ENCODE measurements around the gene TNS3.

Gene TNS3

GRCh38 chr7:47342296-47343060 lies 239.4 kb downstream of the TNS3 start:
- no peak overlapping the region for H3K4me3 ChIP-seq (ENCODE audit: low read depth, low read length)
- TF ChIP-seq MYC (IDR thresholded peaks at IDR 0.05; ENCODE audit: low read depth, low read length): no peak
- no peak for TF ChIP-seq POLR2A (IDR thresholded peaks at IDR 0.05; ENCODE audit: extremely low read depth, insufficient read length)
- TF ChIP-seq, protein P1, sequence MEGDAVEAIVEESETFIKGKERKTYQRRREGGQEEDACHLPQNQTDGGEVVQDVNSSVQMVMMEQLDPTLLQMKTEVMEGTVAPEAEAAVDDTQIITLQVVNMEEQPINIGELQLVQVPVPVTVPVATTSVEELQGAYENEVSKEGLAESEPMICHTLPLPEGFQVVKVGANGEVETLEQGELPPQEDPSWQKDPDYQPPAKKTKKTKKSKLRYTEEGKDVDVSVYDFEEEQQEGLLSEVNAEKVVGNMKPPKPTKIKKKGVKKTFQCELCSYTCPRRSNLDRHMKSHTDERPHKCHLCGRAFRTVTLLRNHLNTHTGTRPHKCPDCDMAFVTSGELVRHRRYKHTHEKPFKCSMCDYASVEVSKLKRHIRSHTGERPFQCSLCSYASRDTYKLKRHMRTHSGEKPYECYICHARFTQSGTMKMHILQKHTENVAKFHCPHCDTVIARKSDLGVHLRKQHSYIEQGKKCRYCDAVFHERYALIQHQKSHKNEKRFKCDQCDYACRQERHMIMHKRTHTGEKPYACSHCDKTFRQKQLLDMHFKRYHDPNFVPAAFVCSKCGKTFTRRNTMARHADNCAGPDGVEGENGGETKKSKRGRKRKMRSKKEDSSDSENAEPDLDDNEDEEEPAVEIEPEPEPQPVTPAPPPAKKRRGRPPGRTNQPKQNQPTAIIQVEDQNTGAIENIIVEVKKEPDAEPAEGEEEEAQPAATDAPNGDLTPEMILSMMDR (IDR thresholded peaks at IDR 0.05; ENCODE audit: low read depth, low read length): no peak
- TF ChIP-seq MAX (IDR thresholded peaks at IDR 0.05; ENCODE audit: low read depth, low read length): no peak
- DNase-seq (ENCODE audit: low read depth): no peak

- DNase-seq (ENCODE audit: low read depth): no peak
- no peak overlapping the region for H3K4me3 ChIP-seq (ENCODE audit: low read depth, low read length)
- TF ChIP-seq MAX (IDR thresholded peaks at IDR 0.05; ENCODE audit: low read depth, low read length) (no peak), POLR2A (IDR thresholded peaks at IDR 0.05; ENCODE audit: extremely low read depth, insufficient read length) (no peak), MYC (IDR thresholded peaks at IDR 0.05; ENCODE audit: low read depth, low read length) (no peak)
- TF ChIP-seq, protein P1 (IDR thresholded peaks at IDR 0.05; ENCODE audit: low read depth, low read length): no peak
Observed at GRCh38 chr7:47340517-47340916, 241.4 kb downstream of the TNS3 start.

DNA sequence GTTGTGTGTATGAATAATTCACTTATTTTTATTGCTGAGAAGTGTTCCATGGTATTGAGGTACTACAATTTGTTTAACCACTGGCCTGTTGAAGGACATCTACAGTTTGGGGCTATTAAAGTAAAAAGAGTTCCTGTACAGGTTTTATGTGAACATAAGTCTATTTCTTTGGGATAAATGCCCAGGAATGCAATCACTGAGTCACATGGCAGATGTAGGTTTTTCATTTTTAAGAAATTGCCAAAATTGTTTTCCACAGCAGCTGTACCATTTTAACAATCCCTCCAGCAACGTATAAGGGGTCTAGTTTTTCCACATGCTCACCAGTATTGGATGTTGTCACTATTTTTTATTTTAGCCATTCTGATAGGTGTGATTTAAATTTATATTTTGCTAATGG lies 243.9 kb downstream of the TNS3 start:
- no peak overlapping the region for H3K4me3 ChIP-seq (ENCODE audit: low read depth, low read length)
- DNase-seq (ENCODE audit: low read depth): no peak
- no peak for TF ChIP-seq MYC (IDR thresholded peaks at IDR 0.05; ENCODE audit: low read depth, low read length)
- TF ChIP-seq, protein P1 (IDR thresholded peaks at IDR 0.05; ENCODE audit: low read depth, low read length): no peak
- no peak for TF ChIP-seq POLR2A (IDR thresholded peaks at IDR 0.05; ENCODE audit: extremely low read depth, insufficient read length)
- no peak for TF ChIP-seq MAX (IDR thresholded peaks at IDR 0.05; ENCODE audit: low read depth, low read length)

- TF ChIP-seq MYC (IDR thresholded peaks at IDR 0.05; ENCODE audit: low read depth, low read length) (no peak), POLR2A (IDR thresholded peaks at IDR 0.05; ENCODE audit: extremely low read depth, insufficient read length) (no peak), MAX (IDR thresholded peaks at IDR 0.05; ENCODE audit: low read depth, low read length) (no peak)
- TF ChIP-seq, protein P1 (IDR thresholded peaks at IDR 0.05; ENCODE audit: low read depth, low read length): no peak
- no peak for DNase-seq (ENCODE audit: low read depth)
- no peak overlapping the region for H3K4me3 ChIP-seq (ENCODE audit: low read depth, low read length)
Observed at GRCh38 chr7:47337531-47337930, 244.4 kb downstream of the TNS3 start.

DNA sequence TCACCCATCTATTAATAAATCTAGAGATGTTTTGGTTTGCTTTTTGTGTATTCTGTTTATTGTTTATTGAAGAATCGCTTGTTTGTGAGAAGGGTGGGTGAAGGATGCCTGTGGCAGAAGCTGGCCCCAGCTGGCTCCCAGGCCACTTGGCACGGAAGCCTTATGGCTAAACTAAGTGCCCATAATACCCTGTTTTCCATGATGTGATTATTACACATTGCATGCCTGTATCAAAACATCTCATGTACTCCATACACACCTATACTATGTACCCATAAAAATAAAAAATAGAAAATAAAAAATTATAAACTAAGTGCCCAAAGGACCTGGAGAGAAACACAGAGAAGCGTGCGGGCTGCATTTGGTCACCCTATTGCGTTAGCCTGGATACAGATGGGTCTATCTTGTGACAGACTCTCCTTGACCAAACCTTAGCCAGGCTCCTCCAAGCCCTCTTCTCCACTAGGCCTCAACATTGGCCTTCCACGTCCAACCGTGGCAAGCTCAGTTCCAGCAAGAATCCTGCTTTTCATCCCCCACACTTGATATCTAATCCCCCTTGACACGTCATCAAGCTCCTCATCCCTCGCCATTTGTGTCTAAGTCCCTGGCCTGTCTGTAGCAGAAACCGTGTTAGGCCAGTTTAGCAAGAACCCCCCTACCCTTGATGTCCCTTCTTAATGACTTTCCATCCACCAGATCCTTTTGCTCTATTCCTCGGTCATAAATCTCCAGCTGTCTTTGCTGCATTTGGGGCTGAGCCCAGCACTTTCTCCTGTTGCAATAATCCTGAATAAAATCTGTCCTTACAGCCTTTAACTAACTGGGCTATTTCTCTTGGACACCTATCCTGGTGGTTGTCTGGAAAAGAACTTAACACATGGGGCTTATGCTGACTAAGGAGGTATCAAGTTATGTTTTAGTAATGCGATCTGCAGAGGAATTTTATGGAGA lies 245.2 kb downstream of the TNS3 start:
- DNase-seq (ENCODE audit: low read depth): no peak
- H3K4me3 ChIP-seq (ENCODE audit: low read depth, low read length): no peak overlapping the region
- TF ChIP-seq MAX (IDR thresholded peaks at IDR 0.05; ENCODE audit: low read depth, low read length): no peak
